PC-3 (cell line): Measurements from ENCODE around the gene GJB5. TPM values are rescaled to one million over a fixed set of nuclear protein-coding genes. Genes with fewer than 3 reads are reported as not detected.

Experiments used
- ATAC-seq: fragments of 200-7000 bp; cut with Tn5 transposase; 2 replicates; pipeline ENCODE4 v1.9.1; 2020; ENCODE audit warnings: mild to moderate bottlenecking, moderate library complexity
- BruUV-seq: library from RNA; stranded (reverse); fragments of 400-500 nt; replicated peaks from 2 replicates; lab custom pipeline; 2021; lab: Mats Ljungman, UMichigan
- CTCF ChIA-PET: fragments of 300-600 bp; sonication (Branson Sonifier 250); formaldehyde crosslinking; loops from one replicate; lab custom pipeline; 2022; ENCODE audit warnings: antibody characterized with exemption; lab: Charles Lee
- POLR2A ChIA-PET: fragments of 300-600 bp; sonication (Branson Sonifier 250); formaldehyde crosslinking; loops from one replicate; lab custom pipeline; 2022; ENCODE audit warnings: antibody characterized with exemption; ENCODE audit not compliant: unreplicated experiment; lab: Charles Lee
- DNase-seq: peaks from one replicate; pipeline ENCODE4 v3.0.0-alpha.2; 2015
- H2AFZ ChIP-seq: fragments of 300-600 bp; sonication (generic); 2 replicates; pipeline ENCODE4 v1.6.0; 2016; ENCODE audit warnings: antibody characterized with exemption, low read length
- H3F3A ChIP-seq: fragments of 300-600 bp; sonication (generic); one replicate; pipeline ENCODE4 v1.6.0; 2017; ENCODE audit warnings: antibody characterized with exemption, low read length, control low read depth, mild to moderate bottlenecking; ENCODE audit not compliant: unreplicated experiment
- H3K27ac ChIP-seq: fragments of 300-600 bp; sonication (generic); 2 replicates; pipeline ENCODE4 v1.5.1; 2016; ENCODE audit warnings: mild to moderate bottlenecking, low read length
- H3K27me3 ChIP-seq: fragments of 300-600 bp; sonication (generic); 2 replicates; pipeline ENCODE4 v1.6.1; 2016; ENCODE audit warnings: low read length, mixed read lengths
- H3K36me3 ChIP-seq: fragments of 300-600 bp; sonication (generic); 2 replicates; pipeline ENCODE4 v1.6.1; 2016; ENCODE audit warnings: low read depth, mixed run types, low read length, mixed read lengths
- H3K4me1 ChIP-seq: fragments of 300-600 bp; sonication (generic); 2 replicates; pipeline ENCODE4 v1.5.1; 2016; ENCODE audit warnings: low read length; ENCODE audit not compliant: insufficient read depth
- H3K4me2 ChIP-seq: fragments of 300-600 bp; sonication (generic); 2 replicates; pipeline ENCODE4 v1.6.0; 2016; ENCODE audit warnings: low read length
- H3K4me3 ChIP-seq: fragments of 300-600 bp; sonication (generic); 2 replicates; pipeline ENCODE4 v1.5.1; 2016; ENCODE audit warnings: mild to moderate bottlenecking, low read length, mixed read lengths
- H3K79me2 ChIP-seq: fragments of 300-600 bp; sonication (generic); 2 replicates; pipeline ENCODE4 v1.6.1; 2017; ENCODE audit warnings: low read length, mixed read lengths
- H3K9ac ChIP-seq: fragments of 300-600 bp; sonication (generic); 2 replicates; pipeline ENCODE4 v1.6.0; 2016; ENCODE audit warnings: mild to moderate bottlenecking, low read length
- H3K9me2 ChIP-seq: fragments of 300-600 bp; sonication (generic); replicated peaks from 2 replicates; pipeline ENCODE4 v1.6.1; 2016; ENCODE audit warnings: mixed run types, low read length, mixed read lengths
- H3K9me3 ChIP-seq: fragments of 300-600 bp; sonication (generic); 2 replicates; pipeline ENCODE4 v1.6.1; 2016; ENCODE audit warnings: low read length, mixed read lengths
- H4K20me1 ChIP-seq: fragments of 300-600 bp; sonication (generic); 2 replicates; pipeline ENCODE4 v1.6.1; 2016; ENCODE audit warnings: low read length, mixed read lengths
- CTCF ChIP-seq: fragments of 300-600 bp; sonication (generic); conservative IDR thresholded peaks from 2 replicates; pipeline ENCODE4 v1.5.1; 2017; ENCODE audit warnings: antibody characterized with exemption, low read depth, mild to moderate bottlenecking, low read length
- EZH2 ChIP-seq: fragments of 300-600 bp; sonication (generic); IDR thresholded peaks from one replicate; pipeline ENCODE4 v1.6.1; 2017; ENCODE audit warnings: antibody characterized with exemption, mild to moderate bottlenecking, low read length; ENCODE audit not compliant: unreplicated experiment
- EZH2phosphoT487 ChIP-seq: fragments of 300-600 bp; sonication (generic); IDR thresholded peaks from 2 replicates; pipeline ENCODE4 v1.6.1; 2018; ENCODE audit warnings: mild to moderate bottlenecking, antibody characterized with exemption, low read length, borderline replicate concordance
- intact Hi-C: fragments of 100-400 bp; cut with micrococcal nuclease; formaldehyde crosslinking; loops from 2 replicates; pipeline ENCODE4 v1.9.0; 2023
- total RNA-seq: library from RNA; depleted of rRNA; stranded (reverse); fragments of >200 nt; gene quantifications from 2 replicates; pipeline ENCODE4 v1.2.3, GENCODE V29; 2014

GJB5 gene
- total RNA-seq, 1 experiment from 2014 or later, result 7.2 TPM

GRCh38 chr1:34746101-34746500 is 8.7 kb upstream of the GJB5 start:
- no peak overlapping the region for H3K9ac ChIP-seq
- H3K9me2 ChIP-seq, result no peaks in the 10 kb centered on the region
- no peak overlapping the region for H3K4me3 ChIP-seq
- no peaks in the 10 kb centered on the region for H3K79me2 ChIP-seq
- no peaks in the 10 kb centered on the region for H3K27me3 ChIP-seq
- no peak overlapping the region for H2AFZ ChIP-seq
- no peak overlapping the region for H3K4me2 ChIP-seq
- ChIA-PET CTCF (interaction anchor here (0.7 kb wide), 1 partner anchor 41 kb away, joined by 3 read pairs; no protein-coding TSS in a partner anchor), POLR2A (no interaction called here)
- no peaks in the 10 kb centered on the region for H3K9me3 ChIP-seq
- H4K20me1 ChIP-seq, result no peaks in the 10 kb centered on the region
- peaks cover 3% of the 10 kb centered on the region; the same call in 1 of the 2 replicates for H3K4me1 ChIP-seq
- no peaks in the 10 kb centered on the region for H3K36me3 ChIP-seq
- ATAC-seq (no peak), DNase-seq (no peak)
- no TSS peak for BruUV-seq
- no peak for TF ChIP-seq EZH2phosphoT487
- no peak for TF ChIP-seq EZH2
- no peak for TF ChIP-seq CTCF
- H3K27ac ChIP-seq, result no peak overlapping the region
- H3F3A ChIP-seq, result no peaks in the 10 kb centered on the region
- intact Hi-C loops, result no loop called here

GRCh38 chr1:34746785-34747637 is 7.8 kb upstream of the GJB5 start:
- CTCF ChIA-PET, result interaction anchor here (0.7 kb wide), 1 partner anchor 40 kb away, joined by 3 read pairs; no protein-coding TSS in a partner anchor
- Histone ChIP-seq H3K36me3 (no peaks in the 10 kb centered on the region), H3K9me3 (no peaks in the 10 kb centered on the region), H4K20me1 (no peaks in the 10 kb centered on the region), H3K9me2 (no peaks in the 10 kb centered on the region), H3F3A (no peaks in the 10 kb centered on the region), H3K4me1 (peaks cover 3% of the 10 kb centered on the region; the same call in 1 of the 2 replicates), H2AFZ (no peak overlapping the region), H3K79me2 (no peaks in the 10 kb centered on the region), H3K27me3 (no peaks in the 10 kb centered on the region), H3K27ac (no peak overlapping the region), H3K9ac (no peak overlapping the region), H3K4me3 (no peak overlapping the region), H3K4me2 (no peak overlapping the region)
- DNase-seq, result no peak
- TF ChIP-seq EZH2phosphoT487, result no peak
- no peak for TF ChIP-seq EZH2
- TF ChIP-seq CTCF, result no peak
- intact Hi-C loops, result no loop called here
- no peak for ATAC-seq
- POLR2A ChIA-PET, result no interaction called here
- no TSS peak for BruUV-seq

GRCh38 chr1:34747638-34747941 is 7.3 kb upstream of the GJB5 start:
- intact Hi-C loops, result no loop called here
- Histone ChIP-seq H4K20me1 (no peaks in the 10 kb centered on the region), H3K79me2 (no peaks in the 10 kb centered on the region), H3F3A (no peaks in the 10 kb centered on the region), H2AFZ (no peak overlapping the region), H3K9me3 (no peaks in the 10 kb centered on the region), H3K36me3 (no peaks in the 10 kb centered on the region), H3K9ac (no peak overlapping the region), H3K4me1 (peaks cover under 1% of the 10 kb centered on the region; the same call in 1 of the 2 replicates), H3K4me3 (no peak overlapping the region), H3K27ac (no peak overlapping the region), H3K4me2 (no peak overlapping the region), H3K27me3 (no peaks in the 10 kb centered on the region), H3K9me2 (no peaks in the 10 kb centered on the region)
- DNase-seq, result no peak
- no TSS peak for BruUV-seq
- no peak for ATAC-seq
- CTCF ChIA-PET, result no interaction called here
- POLR2A ChIA-PET, result no interaction called here
- TF ChIP-seq CTCF (no peak), EZH2 (no peak), EZH2phosphoT487 (no peak)
